CD14-positive monocyte (primary cell): Measurements from ENCODE around the gene PET100. TPM values are rescaled to one million over a fixed set of nuclear protein-coding genes. Genes with fewer than 3 reads are reported as not detected.

Experiments used
- DNase-seq, 3 donors: peaks; one replicate each; pipeline ENCODE4 v3.0.0-alpha.2; 2011 to 2022
- H2AFZ ChIP-seq: 2 replicates; pipeline ENCODE4 v1.6.0; 2012; ENCODE audit warnings: mild to moderate bottlenecking, low read depth, low read length, inconsistent platforms; ENCODE audit not compliant: insufficient read depth, poor library complexity, severe bottlenecking
- H3K27ac ChIP-seq, 2 donors: 1 replicate in 1 of 2; 2 replicates in 1 of 2; pipeline ENCODE4 v1.5.1; 2012 to 2013; ENCODE audit warnings: low read length in 2 of 2, control low read depth in 1 of 2, inconsistent platforms in 1 of 2, low read depth in 1 of 2, mild to moderate bottlenecking in 1 of 2
- H3K27me3 ChIP-seq, 2 donors: one replicate each; pipeline versions ENCODE4 v1.6.0 to v1.6.1; 2011 to 2013; ENCODE audit warnings: low read length in 2 of 2; ENCODE audit not compliant: control insufficient read depth in 2 of 2, insufficient read depth in 2 of 2
- H3K36me3 ChIP-seq, 2 donors: replicated peaks in 1 of 2; 1 replicate in 1 of 2; 2 replicates in 1 of 2; pipeline versions ENCODE4 v1.5.1 to v1.6.1; 2012 to 2013; ENCODE audit warnings: low read length in 2 of 2, control low read depth in 1 of 2, inconsistent platforms in 1 of 2, mild to moderate bottlenecking in 1 of 2; ENCODE audit not compliant: insufficient read depth in 2 of 2, control insufficient read depth in 1 of 2
- H3K4me1 ChIP-seq, 2 donors: 1 replicate in 1 of 2; 2 replicates in 1 of 2; pipeline versions ENCODE4 v1.5.1 to v1.6.1; 2012 to 2013; ENCODE audit warnings: low read length in 2 of 2, control low read depth in 1 of 2, inconsistent platforms in 1 of 2, mild to moderate bottlenecking in 1 of 2, moderate library complexity in 1 of 2; ENCODE audit not compliant: insufficient read depth in 2 of 2, control insufficient read depth in 1 of 2
- H3K4me2 ChIP-seq: replicated peaks from 2 replicates; pipeline ENCODE3; 2012; ENCODE audit warnings: low read length, moderate library complexity, mild to moderate bottlenecking; ENCODE audit not compliant: poor library complexity, severe bottlenecking; ENCODE audit errors: extremely low read depth
- H3K4me3 ChIP-seq, 3 experiments: fragments of 200-600 bp in 1 of 3; sonication (generic) in 1 of 3; replicated peaks in 1 of 3; 1 replicate in 2 of 3; 2 replicates in 1 of 3; pipeline ENCODE4 v1.5.1; 2011 to 2013; ENCODE audit warnings: low read length in 3 of 3, mild to moderate bottlenecking in 3 of 3, control low read depth in 2 of 3, low read depth in 2 of 3, inconsistent platforms in 1 of 3, moderate library complexity in 1 of 3
- H3K79me2 ChIP-seq: 2 replicates; pipeline ENCODE4 v1.6.0; 2012; ENCODE audit warnings: mild to moderate bottlenecking, control low read depth, inconsistent platforms, low read length, moderate library complexity; ENCODE audit not compliant: insufficient read depth
- H3K9ac ChIP-seq: 2 replicates; pipeline ENCODE4 v1.6.0; 2017; ENCODE audit warnings: low read length, mild to moderate bottlenecking; ENCODE audit not compliant: insufficient read depth, poor library complexity, severe bottlenecking
- H3K9me3 ChIP-seq, 2 donors: replicated peaks in 1 of 2; 1 replicate in 1 of 2; 2 replicates in 1 of 2; pipeline versions ENCODE4 v1.5.1 to v1.6.1; 2012 to 2013; ENCODE audit warnings: low read length in 2 of 2, control low read depth in 1 of 2; ENCODE audit not compliant: control insufficient read depth in 1 of 2, insufficient read depth in 1 of 2
- H4K20me1 ChIP-seq: 2 replicates; pipeline ENCODE4 v1.6.0; 2012; ENCODE audit warnings: mild to moderate bottlenecking, low read length, control low read depth, moderate library complexity; ENCODE audit not compliant: insufficient read depth
- H3K27ac Mint-ChIP-seq, 7 donors: one replicate each; pipeline ENCODE4 v1.8.0; 2020; ENCODE audit warnings: mild to moderate bottlenecking in 7 of 7, mixed read lengths in 7 of 7, moderate library complexity in 6 of 7, inconsistent platforms in 2 of 7
- H3K27me3 Mint-ChIP-seq, 3 donors: one replicate each; pipeline ENCODE4 v1.8.0; 2021 to 2022; ENCODE audit warnings: low read depth in 3 of 3, mild to moderate bottlenecking in 3 of 3, mixed read lengths in 3 of 3, moderate library complexity in 3 of 3, inconsistent platforms in 1 of 3
- H3K36me3 Mint-ChIP-seq, 2 donors: one replicate each; pipeline ENCODE4 v1.8.0; 2020; ENCODE audit warnings: mixed read lengths in 2 of 2, inconsistent platforms in 1 of 2, mild to moderate bottlenecking in 1 of 2
- H3K4me1 Mint-ChIP-seq: one replicate; pipeline ENCODE4 v1.8.0; 2020; ENCODE audit warnings: mild to moderate bottlenecking, mixed read lengths
- H3K4me3 Mint-ChIP-seq, 2 donors: one replicate each; pipeline ENCODE4 v1.8.0; 2020; ENCODE audit warnings: mild to moderate bottlenecking in 2 of 2, mixed read lengths in 2 of 2, moderate library complexity in 1 of 2
- H3K9me3 Mint-ChIP-seq, 7 donors: one replicate each; pipeline ENCODE4 v1.8.0; 2020 to 2022; ENCODE audit warnings: mixed read lengths in 7 of 7, mild to moderate bottlenecking in 6 of 7, moderate library complexity in 6 of 7, inconsistent platforms in 2 of 7
- CTCF ChIP-seq: fragments of 200-600 bp; IDR thresholded peaks from one replicate; pipeline ENCODE4 v1.8.0; 2022; ENCODE audit warnings: antibody characterized with exemption, mild to moderate bottlenecking
- WGBS: methylation state at CpG from one replicate; pipeline ENCODE4 v1.1.5; 2013; ENCODE audit warnings: missing lambda C conversion rate; ENCODE audit not compliant: insufficient coverage; 5-methylcytosine and 5-hydroxymethylcytosine counted together
- intact Hi-C, 2 donors: fragments of 100-400 bp; cut with micrococcal nuclease; formaldehyde crosslinking; loops; one replicate each; pipeline versions ENCODE4 v1.15.0 to v1.15.1; 2023
- polyA plus RNA-seq, 3 donors: library from polyadenylated mRNA; depleted of rRNA in 1 of 3; unstranded in 2 of 3; stranded (reverse) in 1 of 3; fragments of 300-500 nt in 2 of 3; fragments of >200 nt in 1 of 3; fragmentation: Illumina TruSeq in 2 of 3; gene quantifications; 1 replicate in 2 of 3; 2 replicates in 1 of 3; pipeline ENCODE4 v1.2.3, GENCODE V29; 2012 to 2021

PET100 gene
- polyA plus RNA-seq, 3 donors = 64.6 to 386 (median 300) TPM

GRCh38 chr19:7619671-7620441 lies 9.7 kb upstream of the PET100 start:
- Mint-ChIP-seq H3K4me1 (peaks cover 17% of the 10 kb centered on the region), H3K4me3 (no peak overlapping the region), H3K27me3 (peaks cover 0 to 2% (median 2%) of the 10 kb centered on the region in 3 donors), H3K27ac (no peak overlapping the region), H3K9me3 (peaks cover 0 to 7% (median 0%) of the 10 kb centered on the region in 7 donors), H3K36me3 (peaks cover 59 to 74% of the 10 kb centered on the region in 2 donors)
- Histone ChIP-seq H3K9me3 (no peaks in the 10 kb centered on the region), H3K36me3 (peaks cover 55 to 67% of the 10 kb centered on the region in 2 donors), H2AFZ (no peak overlapping the region), H3K27ac (no peak overlapping the region), H3K27me3 (no peaks in the 10 kb centered on the region), H3K79me2 (no peaks in the 10 kb centered on the region), H4K20me1 (peaks cover 4% of the 10 kb centered on the region), H3K4me2 (no peak overlapping the region), H3K4me1 (peaks cover 0 to 14% of the 10 kb centered on the region in 2 donors), H3K4me3 (no peak overlapping the region), H3K9ac (no peak overlapping the region)
- intact Hi-C loops = loop anchor here in 1 of 2 donors (10.0 kb wide), 1 partner anchor 225 kb away; no protein-coding TSS in a partner anchor
- no peak for TF ChIP-seq CTCF
- WGBS = 97% methylated on average over 40 of the region's 48 CpGs
- DNase-seq = no peak

- Mint-ChIP-seq H3K4me1 (peaks cover 17% of the 10 kb centered on the region), H3K27ac (no peak overlapping the region), H3K27me3 (peaks cover 0 to 2% (median 2%) of the 10 kb centered on the region in 3 donors), H3K4me3 (no peak overlapping the region), H3K9me3 (peaks cover 0 to 7% (median 0%) of the 10 kb centered on the region in 7 donors), H3K36me3 (peaks cover 62 to 82% of the 10 kb centered on the region in 2 donors)
- no peak for TF ChIP-seq CTCF
- Histone ChIP-seq H3K4me1 (peaks cover 0 to 14% of the 10 kb centered on the region in 2 donors), H3K27ac (no peak overlapping the region), H3K79me2 (no peaks in the 10 kb centered on the region), H4K20me1 (peaks cover 4% of the 10 kb centered on the region), H3K4me3 (no peak overlapping the region), H3K9me3 (no peaks in the 10 kb centered on the region), H3K36me3 (peaks cover 62 to 76% of the 10 kb centered on the region in 2 donors), H2AFZ (no peak overlapping the region), H3K4me2 (no peak overlapping the region), H3K9ac (no peak overlapping the region), H3K27me3 (no peaks in the 10 kb centered on the region)
- intact Hi-C loops = loop anchor here in 1 of 2 donors (10.0 kb wide), 1 partner anchor 226 kb away; no protein-coding TSS in a partner anchor
- no peak for DNase-seq
- WGBS = 97% methylated on average over 44 of the region's 57 CpGs
These were observed 8.9 kb upstream of the PET100 start for GRCh38 chr19:7620442-7621412.
